HepG2 (cell line): ENCODE data around the gene CABLES2. TPM values are rescaled to one million over a fixed set of nuclear protein-coding genes. Genes with fewer than 3 reads are reported as not detected.

Experiments used
- ESRRA ChIP-seq: sonication (generic); formaldehyde crosslinking; IDR thresholded peaks from 2 replicates; pipeline ENCODE4 v1.5.1; 2020; ENCODE audit warnings: mild to moderate bottlenecking, low read depth, missing genetic modification reagents
- HNF4G ChIP-seq, 2 experiments: sonication (generic) in 1 of 2; formaldehyde crosslinking in 1 of 2; IDR thresholded peaks; 2 replicates each; pipeline versions ENCODE4 v1.4.0 to v1.6.1; 2011 to 2020; ENCODE audit warnings: borderline replicate concordance in 2 of 2, low read depth in 2 of 2, mild to moderate bottlenecking in 2 of 2, low read length in 1 of 2, missing genetic modification reagents in 1 of 2, moderate library complexity in 1 of 2
- IRF2 ChIP-seq: IDR thresholded peaks from 2 replicates; pipeline ENCODE4 v1.6.1; 2018; ENCODE audit warnings: missing genetic modification reagents, missing compliant biosample characterization
- MLXIP ChIP-seq: sonication (generic); formaldehyde crosslinking; IDR thresholded peaks from 2 replicates; pipeline ENCODE4 v1.9.0; 2021; ENCODE audit warnings: missing genetic modification reagents, borderline replicate concordance
- NFYC ChIP-seq: IDR thresholded peaks from 2 replicates; pipeline ENCODE4 v1.6.1; 2016; ENCODE audit warnings: missing genetic modification reagents, missing compliant biosample characterization
- REL ChIP-seq: sonication (generic); formaldehyde crosslinking; conservative IDR thresholded peaks from 2 replicates; pipeline ENCODE4 v1.8.0; 2022; ENCODE audit warnings: mild to moderate bottlenecking, missing genetic modification reagents, moderate library complexity
- SP4 ChIP-seq: sonication (generic); formaldehyde crosslinking; IDR thresholded peaks from 2 replicates; pipeline ENCODE4 v1.8.1; 2023; ENCODE audit warnings: mild to moderate bottlenecking, missing genetic modification reagents
- THRA ChIP-seq: sonication (generic); formaldehyde crosslinking; IDR thresholded peaks from 2 replicates; pipeline ENCODE4 v1.4.0; 2020; ENCODE audit warnings: missing genetic modification reagents, borderline replicate concordance
- ZNF207 ChIP-seq: fragments of 450-650 bp; IDR thresholded peaks from 2 replicates; pipeline ENCODE4 v1.6.1; 2016; ENCODE audit warnings: antibody characterized with exemption, borderline replicate concordance
- ZNF615 ChIP-seq: sonication (generic); formaldehyde crosslinking; IDR thresholded peaks from 2 replicates; pipeline ENCODE4 v1.5.0; 2020; ENCODE audit warnings: mild to moderate bottlenecking, missing genetic modification reagents, borderline replicate concordance
- ZNF646 ChIP-seq: sonication (generic); formaldehyde crosslinking; IDR thresholded peaks from 2 replicates; pipeline ENCODE4 v1.9.0; 2021; ENCODE audit warnings: mild to moderate bottlenecking, missing genetic modification reagents
- ZNF687 ChIP-seq: sonication (generic); formaldehyde crosslinking; IDR thresholded peaks from 2 replicates; pipeline ENCODE4 v1.5.1; 2020; ENCODE audit warnings: mild to moderate bottlenecking, missing genetic modification reagents, moderate library complexity
- polyA plus RNA-seq, 8 experiments: library from polyadenylated mRNA; depleted of rRNA in 3 of 8; stranded (reverse) in 7 of 8; unstranded in 1 of 8; fragments of >200 nt; fragmentation: Illumina TruSeq in 4 of 8; extraction: Trizol in 4 of 8; gene quantifications; 2 replicates each; pipeline versions ENCODE4 v1.2.1 to v1.2.3, GENCODE V29; 2011 to 2016; ENCODE audit warnings: low read depth in 4 of 8, missing spikeins in 1 of 8, mixed read lengths in 1 of 8; ENCODE audit not compliant: insufficient read depth in 1 of 8
- total RNA-seq, 5 experiments: library from RNA; depleted of rRNA; stranded (reverse); fragments of >200 nt; fragmentation: Illumina TruSeq; extraction: Trizol; gene quantifications; 2 replicates each; pipeline ENCODE4 v1.2.3, GENCODE V29; 2016; ENCODE audit warnings: low read depth in 1 of 5

Gene CABLES2
- total and polyA plus RNA-seq, 2 of the 13 experiments (the other 11 are each of a cell fraction or from before 2014, with no cell fraction given), result 5.2 to 9.7 TPM

GRCh38 chr20:62411479-62412193 lies 4.6 kb upstream of the CABLES2 start (continued):
- no peak for TF ChIP-seq MLXIP
- TF ChIP-seq ZNF615 (CRISPR knock-in tag), result no peak
- 0 out of 2 replicates have a peak, but pooled peaks have one; percentile 53 for TF ChIP-seq ZNF646 (CRISPR knock-in tag)
- TF ChIP-seq HNF4G (IDR thresholded peaks at IDR 0.05; ENCODE audit: borderline replicate concordance, low read depth, low read length), result peak; percentile 71; the same call in 1 of the 2 replicates
- TF ChIP-seq HNF4G (CRISPR knock-in tag; IDR thresholded peaks at IDR 0.05; ENCODE audit: borderline replicate concordance, low read depth), result peak; percentile 75
- TF ChIP-seq NFYC (CRISPR knock-in tag), result 0 out of 2 replicates have a peak, but pooled peaks have one; percentile 28
- TF ChIP-seq ZNF687 (CRISPR knock-in tag), result peak; percentile 91
- peak; percentile 53; the same call in 1 of the 2 replicates for TF ChIP-seq SP4 (CRISPR knock-in tag)
- peak; percentile 77 for TF ChIP-seq THRA (CRISPR knock-in tag)
- TF ChIP-seq ESRRA (CRISPR knock-in tag), result peak; percentile 76
- TF ChIP-seq ZNF207, result no peak
- TF ChIP-seq IRF2 (CRISPR knock-in tag), result peak; percentile 59; the same call in 1 of the 2 replicates
- 0 out of 2 replicates have a peak, but pooled peaks have one; percentile 9 for TF ChIP-seq REL
